ENCODE data around the gene SGCD.

DNA sequence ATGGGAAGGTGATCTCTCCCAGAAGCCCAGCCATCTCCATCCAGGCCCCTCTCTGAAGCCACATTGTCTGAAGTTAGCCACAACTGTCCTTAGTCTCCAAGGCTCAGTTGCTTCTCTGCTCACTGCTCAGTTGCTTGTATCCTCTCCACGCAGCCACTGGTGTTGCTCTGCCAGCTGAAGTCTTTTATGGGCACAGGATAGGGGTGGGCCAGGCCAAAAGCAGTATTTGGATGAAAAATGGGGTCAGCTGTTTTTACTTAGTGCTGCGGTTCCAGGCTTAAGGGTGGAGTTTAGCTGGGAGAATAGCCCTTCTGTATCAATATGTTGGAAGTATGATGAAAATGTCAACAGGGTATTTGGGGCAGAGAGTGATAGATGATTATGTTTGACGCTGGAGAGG is 354.3 kb downstream of the SGCD start:
- TF ChIP-seq, protein P1, sequence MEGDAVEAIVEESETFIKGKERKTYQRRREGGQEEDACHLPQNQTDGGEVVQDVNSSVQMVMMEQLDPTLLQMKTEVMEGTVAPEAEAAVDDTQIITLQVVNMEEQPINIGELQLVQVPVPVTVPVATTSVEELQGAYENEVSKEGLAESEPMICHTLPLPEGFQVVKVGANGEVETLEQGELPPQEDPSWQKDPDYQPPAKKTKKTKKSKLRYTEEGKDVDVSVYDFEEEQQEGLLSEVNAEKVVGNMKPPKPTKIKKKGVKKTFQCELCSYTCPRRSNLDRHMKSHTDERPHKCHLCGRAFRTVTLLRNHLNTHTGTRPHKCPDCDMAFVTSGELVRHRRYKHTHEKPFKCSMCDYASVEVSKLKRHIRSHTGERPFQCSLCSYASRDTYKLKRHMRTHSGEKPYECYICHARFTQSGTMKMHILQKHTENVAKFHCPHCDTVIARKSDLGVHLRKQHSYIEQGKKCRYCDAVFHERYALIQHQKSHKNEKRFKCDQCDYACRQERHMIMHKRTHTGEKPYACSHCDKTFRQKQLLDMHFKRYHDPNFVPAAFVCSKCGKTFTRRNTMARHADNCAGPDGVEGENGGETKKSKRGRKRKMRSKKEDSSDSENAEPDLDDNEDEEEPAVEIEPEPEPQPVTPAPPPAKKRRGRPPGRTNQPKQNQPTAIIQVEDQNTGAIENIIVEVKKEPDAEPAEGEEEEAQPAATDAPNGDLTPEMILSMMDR (IDR thresholded peaks at IDR 0.05; ENCODE audit: insufficient read depth, low read length) = no peak
- TF ChIP-seq, protein P2, sequence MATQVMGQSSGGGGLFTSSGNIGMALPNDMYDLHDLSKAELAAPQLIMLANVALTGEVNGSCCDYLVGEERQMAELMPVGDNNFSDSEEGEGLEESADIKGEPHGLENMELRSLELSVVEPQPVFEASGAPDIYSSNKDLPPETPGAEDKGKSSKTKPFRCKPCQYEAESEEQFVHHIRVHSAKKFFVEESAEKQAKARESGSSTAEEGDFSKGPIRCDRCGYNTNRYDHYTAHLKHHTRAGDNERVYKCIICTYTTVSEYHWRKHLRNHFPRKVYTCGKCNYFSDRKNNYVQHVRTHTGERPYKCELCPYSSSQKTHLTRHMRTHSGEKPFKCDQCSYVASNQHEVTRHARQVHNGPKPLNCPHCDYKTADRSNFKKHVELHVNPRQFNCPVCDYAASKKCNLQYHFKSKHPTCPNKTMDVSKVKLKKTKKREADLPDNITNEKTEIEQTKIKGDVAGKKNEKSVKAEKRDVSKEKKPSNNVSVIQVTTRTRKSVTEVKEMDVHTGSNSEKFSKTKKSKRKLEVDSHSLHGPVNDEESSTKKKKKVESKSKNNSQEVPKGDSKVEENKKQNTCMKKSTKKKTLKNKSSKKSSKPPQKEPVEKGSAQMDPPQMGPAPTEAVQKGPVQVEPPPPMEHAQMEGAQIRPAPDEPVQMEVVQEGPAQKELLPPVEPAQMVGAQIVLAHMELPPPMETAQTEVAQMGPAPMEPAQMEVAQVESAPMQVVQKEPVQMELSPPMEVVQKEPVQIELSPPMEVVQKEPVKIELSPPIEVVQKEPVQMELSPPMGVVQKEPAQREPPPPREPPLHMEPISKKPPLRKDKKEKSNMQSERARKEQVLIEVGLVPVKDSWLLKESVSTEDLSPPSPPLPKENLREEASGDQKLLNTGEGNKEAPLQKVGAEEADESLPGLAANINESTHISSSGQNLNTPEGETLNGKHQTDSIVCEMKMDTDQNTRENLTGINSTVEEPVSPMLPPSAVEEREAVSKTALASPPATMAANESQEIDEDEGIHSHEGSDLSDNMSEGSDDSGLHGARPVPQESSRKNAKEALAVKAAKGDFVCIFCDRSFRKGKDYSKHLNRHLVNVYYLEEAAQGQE (IDR thresholded peaks at IDR 0.05; ENCODE audit: insufficient replicate concordance, low read depth) = no peak
- no peak for TF ChIP-seq GABPA (IDR thresholded peaks at IDR 0.05; ENCODE audit: low read depth)
- TF ChIP-seq POLR2AphosphoS5 (IDR thresholded peaks at IDR 0.05; ENCODE audit: low read depth) = no peak
- no peak for TF ChIP-seq SPI1 (IDR thresholded peaks at IDR 0.05; ENCODE audit: borderline replicate concordance, low read depth)
